Cardiac fibroblast (primary cell): ENCODE results near the gene IRAK3.
A peak's percentile ranks its signal among the peaks of the same experiment; 100 is the strongest.

Experiments used
- DNase-seq, 2 donors: peaks; one replicate each; pipeline versions ENCODE4 v3.0.0 to v3.0.0-alpha.2; 2010; ENCODE audit warnings: low read depth in 2 of 2
- H3K4me3 ChIP-seq, 2 donors: replicated peaks in 1 of 2; 1 replicate in 1 of 2; 2 replicates in 1 of 2; pipeline ENCODE4 v1.5.1; 2011; ENCODE audit warnings: low read depth in 2 of 2, low read length in 2 of 2, mild to moderate bottlenecking in 2 of 2, moderate library complexity in 1 of 2
- TF ChIP-seq, protein P1 (sequence below): IDR thresholded peaks from one replicate; pipeline ENCODE4 v1.5.1; 2011; ENCODE audit warnings: low read depth, mild to moderate bottlenecking, low read length, inconsistent platforms

Gene IRAK3

GRCh38 chr12:66270613-66271012 is 81.6 kb downstream of the IRAK3 start:
- TF ChIP-seq, protein P1, sequence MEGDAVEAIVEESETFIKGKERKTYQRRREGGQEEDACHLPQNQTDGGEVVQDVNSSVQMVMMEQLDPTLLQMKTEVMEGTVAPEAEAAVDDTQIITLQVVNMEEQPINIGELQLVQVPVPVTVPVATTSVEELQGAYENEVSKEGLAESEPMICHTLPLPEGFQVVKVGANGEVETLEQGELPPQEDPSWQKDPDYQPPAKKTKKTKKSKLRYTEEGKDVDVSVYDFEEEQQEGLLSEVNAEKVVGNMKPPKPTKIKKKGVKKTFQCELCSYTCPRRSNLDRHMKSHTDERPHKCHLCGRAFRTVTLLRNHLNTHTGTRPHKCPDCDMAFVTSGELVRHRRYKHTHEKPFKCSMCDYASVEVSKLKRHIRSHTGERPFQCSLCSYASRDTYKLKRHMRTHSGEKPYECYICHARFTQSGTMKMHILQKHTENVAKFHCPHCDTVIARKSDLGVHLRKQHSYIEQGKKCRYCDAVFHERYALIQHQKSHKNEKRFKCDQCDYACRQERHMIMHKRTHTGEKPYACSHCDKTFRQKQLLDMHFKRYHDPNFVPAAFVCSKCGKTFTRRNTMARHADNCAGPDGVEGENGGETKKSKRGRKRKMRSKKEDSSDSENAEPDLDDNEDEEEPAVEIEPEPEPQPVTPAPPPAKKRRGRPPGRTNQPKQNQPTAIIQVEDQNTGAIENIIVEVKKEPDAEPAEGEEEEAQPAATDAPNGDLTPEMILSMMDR, result no peak
- DNase-seq, result no peak
- no peak overlapping the region for H3K4me3 ChIP-seq

- TF ChIP-seq, protein P1, result no peak
- no peak for DNase-seq
- H3K4me3 ChIP-seq, result no peak overlapping the region
Observed at GRCh38 chr12:66272650-66273049, 83.6 kb downstream of the IRAK3 start.

GRCh38 chr12:66273147-66273546 is 84.1 kb downstream of the IRAK3 start:
- no peak overlapping the region for H3K4me3 ChIP-seq
- DNase-seq, result no peak
- TF ChIP-seq, protein P1, result no peak

DNA sequence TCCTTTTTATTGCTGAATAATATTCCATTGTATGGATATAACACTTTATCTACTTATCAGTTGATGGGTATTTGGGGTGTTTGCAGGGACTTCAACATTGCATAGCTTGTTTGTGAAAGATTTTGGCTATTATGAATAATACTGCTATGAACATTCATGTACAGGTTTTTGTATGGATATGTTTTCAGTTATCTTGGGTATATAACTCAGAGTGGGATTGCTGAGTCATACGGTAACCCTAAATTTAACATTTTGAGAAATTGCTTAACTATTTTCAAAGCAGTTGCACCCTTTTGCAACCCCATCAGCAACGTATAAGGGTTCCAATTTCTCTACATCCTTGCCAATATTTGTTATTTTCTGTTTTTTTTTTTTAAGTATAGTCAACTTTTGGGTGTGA is 86.0 kb downstream of the IRAK3 start:
- no peak for DNase-seq
- no peak overlapping the region for H3K4me3 ChIP-seq
- TF ChIP-seq, protein P1, result no peak

DNA sequence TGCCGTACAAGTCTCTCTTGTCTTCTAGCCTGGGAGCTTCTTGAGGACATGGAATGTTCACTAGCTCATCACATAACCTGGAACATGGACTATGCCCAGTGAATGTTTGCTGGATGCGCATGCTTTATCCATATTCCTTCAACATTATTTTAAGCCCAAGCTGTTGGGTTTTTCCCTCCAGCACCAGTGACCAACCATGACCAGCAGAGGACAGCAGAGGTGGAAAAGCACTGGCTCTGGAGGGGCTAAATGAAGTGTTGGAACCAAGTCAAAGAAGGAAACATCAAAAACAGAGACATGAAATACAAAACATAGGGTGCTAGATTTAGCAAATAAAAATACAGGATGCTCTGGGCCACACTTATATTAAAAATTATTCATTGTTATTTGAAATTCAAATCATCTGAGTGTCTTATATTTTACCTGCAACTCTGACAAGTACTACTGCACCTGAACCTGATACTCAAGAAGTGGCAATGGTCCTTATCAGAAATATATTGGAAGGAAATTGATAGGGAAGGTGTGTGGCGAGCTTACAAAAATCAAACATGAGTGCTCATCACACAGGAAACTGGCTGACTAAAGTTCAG is 90.2 kb downstream of the IRAK3 start:
- peak; percentile 41 to 54 for DNase-seq
- TF ChIP-seq, protein P1, result peak; percentile 84
- H3K4me3 ChIP-seq, result no peak overlapping the region

GRCh38 chr12:66280561-66280960 is 91.5 kb downstream of the IRAK3 start:
- TF ChIP-seq, protein P1, result no peak
- DNase-seq, result no peak
- no peak overlapping the region for H3K4me3 ChIP-seq

- no peak for DNase-seq
- TF ChIP-seq, protein P1, result no peak
- no peak overlapping the region for H3K4me3 ChIP-seq
Observed at GRCh38 chr12:66282244-66282643, 93.2 kb downstream of the IRAK3 start.
